22Rv1 (cell line): ENCODE data around the gene ETV4.

Source experiments
- ZFX ChIP-seq: fragments of 450-650 bp; IDR thresholded peaks from 2 replicates; pipeline ENCODE4 v1.6.1; 2017; ENCODE audit warnings: antibody characterized with exemption, borderline replicate concordance
- TF ChIP-seq, protein P1 (sequence below): fragments of 450-650 bp; IDR thresholded peaks from 2 replicates; pipeline ENCODE4 v1.5.1; 2017; ENCODE audit warnings: mild to moderate bottlenecking

DNA sequence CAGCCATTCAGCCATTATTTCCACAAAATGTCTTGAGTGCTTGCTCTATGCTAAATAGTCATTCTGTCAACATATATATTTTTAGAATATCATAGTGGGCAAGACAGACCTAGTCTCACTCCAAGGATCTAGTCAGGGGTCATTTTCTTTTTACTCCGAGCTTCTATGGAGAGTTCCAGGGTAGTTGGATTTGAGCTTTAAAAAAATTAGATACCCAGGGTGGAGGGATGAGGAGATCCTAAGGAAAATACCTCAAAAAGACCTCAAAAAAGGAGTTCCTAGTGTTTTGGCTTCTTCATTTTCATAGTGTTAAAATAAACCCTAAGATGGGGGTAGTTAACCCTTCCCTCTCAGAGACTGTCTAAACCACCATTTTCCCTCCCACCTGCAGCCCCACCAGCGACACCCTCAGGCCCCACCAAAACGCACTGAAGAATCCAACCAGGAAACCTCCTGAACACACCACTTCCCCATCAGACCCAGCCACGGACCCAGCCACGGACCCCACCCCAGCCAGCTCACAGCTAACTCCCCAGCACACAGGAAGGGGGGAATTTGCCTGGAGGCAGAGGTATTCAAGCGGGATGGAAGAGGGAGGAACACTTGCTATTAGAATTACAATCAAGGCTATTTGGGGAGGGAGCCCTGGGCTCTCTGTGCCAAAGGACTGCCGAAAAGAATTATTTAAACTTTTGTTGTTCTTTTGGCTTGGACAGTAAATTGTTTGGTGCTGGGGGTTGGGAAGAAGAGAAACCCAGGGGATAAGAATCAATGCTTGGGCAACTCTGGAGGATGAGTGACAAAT lies 2.2 kb downstream of the ETV4 start:
- TF ChIP-seq, protein P1, sequence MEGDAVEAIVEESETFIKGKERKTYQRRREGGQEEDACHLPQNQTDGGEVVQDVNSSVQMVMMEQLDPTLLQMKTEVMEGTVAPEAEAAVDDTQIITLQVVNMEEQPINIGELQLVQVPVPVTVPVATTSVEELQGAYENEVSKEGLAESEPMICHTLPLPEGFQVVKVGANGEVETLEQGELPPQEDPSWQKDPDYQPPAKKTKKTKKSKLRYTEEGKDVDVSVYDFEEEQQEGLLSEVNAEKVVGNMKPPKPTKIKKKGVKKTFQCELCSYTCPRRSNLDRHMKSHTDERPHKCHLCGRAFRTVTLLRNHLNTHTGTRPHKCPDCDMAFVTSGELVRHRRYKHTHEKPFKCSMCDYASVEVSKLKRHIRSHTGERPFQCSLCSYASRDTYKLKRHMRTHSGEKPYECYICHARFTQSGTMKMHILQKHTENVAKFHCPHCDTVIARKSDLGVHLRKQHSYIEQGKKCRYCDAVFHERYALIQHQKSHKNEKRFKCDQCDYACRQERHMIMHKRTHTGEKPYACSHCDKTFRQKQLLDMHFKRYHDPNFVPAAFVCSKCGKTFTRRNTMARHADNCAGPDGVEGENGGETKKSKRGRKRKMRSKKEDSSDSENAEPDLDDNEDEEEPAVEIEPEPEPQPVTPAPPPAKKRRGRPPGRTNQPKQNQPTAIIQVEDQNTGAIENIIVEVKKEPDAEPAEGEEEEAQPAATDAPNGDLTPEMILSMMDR, result no peak
- no peak for TF ChIP-seq ZFX
